Stomach (tissue), 4 donors: ENCODE measurements around the gene CPNE6.

ENCODE experiments used
- CTCF ChIP-seq, 7 experiments: fragments of 450-650 bp in 4 of 7; fragments of 200-600 bp in 3 of 7; sonication (generic) in 3 of 7; IDR thresholded peaks; one replicate each; pipeline ENCODE4 v1.5.1; 2016 to 2019; ENCODE audit warnings: antibody characterized with exemption in 7 of 7, control low read depth in 2 of 7, mild to moderate bottlenecking in 1 of 7
- EP300 ChIP-seq: sonication (generic); formaldehyde crosslinking; IDR thresholded peaks from one replicate; pipeline ENCODE4 v1.6.1; 2017; ENCODE audit warnings: antibody characterized with exemption
- POLR2A ChIP-seq, 4 donors: fragments of 450-650 bp; IDR thresholded peaks; one replicate each; pipeline ENCODE4 v1.6.1; 2016; ENCODE audit warnings: antibody characterized with exemption in 4 of 4, control low read depth in 2 of 4, mild to moderate bottlenecking in 1 of 4, moderate library complexity in 1 of 4

GRCh38 chr14:24072881-24073877 is 1.8 kb downstream of the CPNE6 start:
- no peak for TF ChIP-seq CTCF (IDR thresholded peaks at IDR 0.05)
- no peak for TF ChIP-seq EP300
- no peak for TF ChIP-seq POLR2A (IDR thresholded peaks at IDR 0.05)
